SU-DHL-6 (cell line): ENCODE results near the gene PRKN.

ENCODE experiments used
- H2AFZ ChIP-seq: fragments of 200-600 bp; sonication (generic); 2 replicates; pipeline ENCODE4 v1.6.1; 2014; ENCODE audit warnings: low read depth, mild to moderate bottlenecking, moderate library complexity, mixed read lengths, antibody characterized with exemption, low read length; ENCODE audit not compliant: severe bottlenecking
- H3F3A ChIP-seq: fragments of 200-600 bp; shearing (Covaris generic); 2 replicates; pipeline ENCODE4 v1.6.0; 2016; ENCODE audit warnings: antibody characterized with exemption, mild to moderate bottlenecking; ENCODE audit not compliant: insufficient read depth
- H3K27ac ChIP-seq: fragments of 200-600 bp; sonication (generic); 2 replicates; pipeline ENCODE4 v1.5.1; 2016; ENCODE audit warnings: low read depth, mild to moderate bottlenecking, low read length, moderate library complexity, mixed read lengths
- H3K27me3 ChIP-seq: fragments of 200-600 bp; sonication (generic), shearing (Covaris generic); 2 replicates; pipeline ENCODE4 v1.6.0; 2014; ENCODE audit warnings: mild to moderate bottlenecking, low read length
- H3K36me3 ChIP-seq: fragments of 200-600 bp; sonication (generic); 2 replicates; pipeline ENCODE4 v1.6.1; 2014; ENCODE audit warnings: mild to moderate bottlenecking, low read length, mixed read lengths
- H3K4me2 ChIP-seq: fragments of 300-600, 200-600 bp; shearing (Covaris generic), sonication (generic); 2 replicates; pipeline ENCODE4 v1.6.0; 2014; ENCODE audit warnings: low read length, low read depth, mild to moderate bottlenecking; ENCODE audit not compliant: poor library complexity, severe bottlenecking
- H3K4me3 ChIP-seq: fragments of 200-600 bp; sonication (generic); 2 replicates; pipeline ENCODE4 v1.5.1; 2014; ENCODE audit warnings: antibody characterized with exemption, low read length, mild to moderate bottlenecking, mixed read lengths; ENCODE audit not compliant: insufficient read depth, poor library complexity, severe bottlenecking
- H3K79me2 ChIP-seq: fragments of 200-600 bp; sonication (generic); 2 replicates; pipeline ENCODE4 v1.6.1; 2014; ENCODE audit warnings: mild to moderate bottlenecking, low read length, moderate library complexity; ENCODE audit not compliant: insufficient read depth
- H3K9ac ChIP-seq: fragments of 200-600 bp; sonication (generic); 2 replicates; pipeline ENCODE4 v1.7.0; 2014; ENCODE audit warnings: mild to moderate bottlenecking, low read length
- H3K9me2 ChIP-seq: fragments of 200-600 bp; sonication (generic); replicated peaks from 2 replicates; pipeline ENCODE4 v1.6.1; 2014; ENCODE audit warnings: low read length; ENCODE audit not compliant: insufficient read depth
- H3K9me3 ChIP-seq: fragments of 200-600 bp; sonication (generic); 2 replicates; pipeline ENCODE4 v1.6.1; 2014; ENCODE audit warnings: low read length, mixed read lengths; ENCODE audit not compliant: insufficient read depth
- H4K20me1 ChIP-seq: fragments of 200-600 bp; sonication (generic); 2 replicates; pipeline ENCODE4 v1.6.1; 2014; ENCODE audit warnings: low read depth, mild to moderate bottlenecking, antibody characterized with exemption, low read length, moderate library complexity, mixed read lengths
- EZH2phosphoT487 ChIP-seq: fragments of 200-600 bp; sonication (generic), shearing (Covaris generic); conservative IDR thresholded peaks from 2 replicates; pipeline ENCODE4 v1.6.1; 2018; ENCODE audit warnings: mild to moderate bottlenecking, antibody characterized with exemption, low read length, moderate library complexity, mixed read lengths
- TF ChIP-seq, protein P1 (sequence below): fragments of 200-600 bp; sonication (generic); IDR thresholded peaks from one replicate; pipeline ENCODE4 v1.5.1; 2017; ENCODE audit warnings: antibody characterized with exemption, mild to moderate bottlenecking, low read length, moderate library complexity; ENCODE audit not compliant: insufficient read depth, poor library complexity, severe bottlenecking

The PRKN gene

DNA sequence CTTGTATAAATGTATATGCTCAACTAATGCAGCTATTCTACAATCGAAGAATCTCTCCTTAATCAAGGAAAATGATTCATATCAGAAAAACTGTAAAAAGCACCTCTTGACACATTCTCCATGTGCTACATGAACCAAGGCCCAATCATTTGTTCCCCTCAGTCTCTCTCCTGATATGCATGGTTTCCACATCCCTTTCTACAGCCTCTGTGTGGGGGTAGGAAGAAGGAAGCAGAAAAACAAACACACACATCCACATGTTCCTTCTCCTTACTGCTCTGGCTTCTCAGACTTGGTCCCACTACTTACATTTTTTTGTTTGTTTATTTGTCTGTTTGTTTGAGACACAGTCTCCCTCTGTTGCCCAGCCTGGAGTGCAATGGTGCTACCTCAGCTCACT is 510.5 kb downstream of the PRKN start:
- Histone ChIP-seq H4K20me1 (no peaks in the 10 kb centered on the region), H3K27ac (no peak overlapping the region), H3K27me3 (no peaks in the 10 kb centered on the region), H3K9ac (no peak overlapping the region), H3K79me2 (no peaks in the 10 kb centered on the region), H3K9me2 (no peaks in the 10 kb centered on the region), H3F3A (no peaks in the 10 kb centered on the region), H3K9me3 (no peaks in the 10 kb centered on the region), H2AFZ (no peak overlapping the region), H3K4me3 (no peak overlapping the region), H3K36me3 (no peaks in the 10 kb centered on the region), H3K4me2 (no peak overlapping the region)
- TF ChIP-seq, protein P1, sequence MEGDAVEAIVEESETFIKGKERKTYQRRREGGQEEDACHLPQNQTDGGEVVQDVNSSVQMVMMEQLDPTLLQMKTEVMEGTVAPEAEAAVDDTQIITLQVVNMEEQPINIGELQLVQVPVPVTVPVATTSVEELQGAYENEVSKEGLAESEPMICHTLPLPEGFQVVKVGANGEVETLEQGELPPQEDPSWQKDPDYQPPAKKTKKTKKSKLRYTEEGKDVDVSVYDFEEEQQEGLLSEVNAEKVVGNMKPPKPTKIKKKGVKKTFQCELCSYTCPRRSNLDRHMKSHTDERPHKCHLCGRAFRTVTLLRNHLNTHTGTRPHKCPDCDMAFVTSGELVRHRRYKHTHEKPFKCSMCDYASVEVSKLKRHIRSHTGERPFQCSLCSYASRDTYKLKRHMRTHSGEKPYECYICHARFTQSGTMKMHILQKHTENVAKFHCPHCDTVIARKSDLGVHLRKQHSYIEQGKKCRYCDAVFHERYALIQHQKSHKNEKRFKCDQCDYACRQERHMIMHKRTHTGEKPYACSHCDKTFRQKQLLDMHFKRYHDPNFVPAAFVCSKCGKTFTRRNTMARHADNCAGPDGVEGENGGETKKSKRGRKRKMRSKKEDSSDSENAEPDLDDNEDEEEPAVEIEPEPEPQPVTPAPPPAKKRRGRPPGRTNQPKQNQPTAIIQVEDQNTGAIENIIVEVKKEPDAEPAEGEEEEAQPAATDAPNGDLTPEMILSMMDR = no peak
- TF ChIP-seq EZH2phosphoT487 = no peak

DNA sequence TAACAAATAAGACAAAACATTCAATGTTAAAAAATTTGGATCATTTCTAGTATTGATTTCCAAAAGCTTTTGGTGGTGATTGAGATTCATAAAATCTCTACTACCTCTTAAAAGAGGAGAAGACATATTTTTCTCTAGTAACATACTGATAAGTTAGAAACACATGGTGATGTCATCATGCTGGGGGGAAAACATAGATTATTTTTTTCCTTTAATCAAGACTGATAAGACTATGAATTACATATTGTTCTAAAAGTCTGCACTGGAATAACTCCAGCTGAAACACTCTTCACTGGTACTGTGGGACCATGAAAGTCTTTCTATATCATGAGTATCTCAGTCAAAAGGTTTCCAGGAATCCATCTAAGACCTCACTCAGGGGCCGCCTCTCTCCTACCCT is 515.8 kb downstream of the PRKN start:
- TF ChIP-seq, protein P1 = no peak
- no peak for TF ChIP-seq EZH2phosphoT487
- no peak overlapping the region for H2AFZ ChIP-seq

DNA sequence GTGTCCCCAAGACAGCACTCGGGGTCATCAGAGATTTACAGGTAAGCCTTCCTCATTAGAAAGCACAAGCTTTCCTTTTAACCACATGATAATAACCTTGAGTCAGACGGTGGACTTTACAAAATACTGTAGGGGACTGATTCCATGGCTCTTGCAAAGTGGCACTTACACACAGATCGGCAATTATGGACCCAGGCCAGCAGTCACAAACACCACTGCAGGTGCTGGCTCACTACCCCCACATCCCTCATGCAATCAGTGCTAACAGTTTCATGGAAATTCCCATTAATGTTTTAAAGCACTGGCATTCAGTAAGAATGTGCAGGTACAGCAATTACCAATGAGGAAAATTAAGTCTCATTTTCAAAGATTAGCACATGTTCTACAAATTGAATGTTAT is 516.5 kb downstream of the PRKN start:
- Histone ChIP-seq H3K27me3 (no peaks in the 10 kb centered on the region), H3K79me2 (no peaks in the 10 kb centered on the region), H3K27ac (no peak overlapping the region), H3K9ac (no peak overlapping the region), H3F3A (no peaks in the 10 kb centered on the region), H3K36me3 (no peaks in the 10 kb centered on the region), H3K9me3 (no peaks in the 10 kb centered on the region), H4K20me1 (no peaks in the 10 kb centered on the region), H3K4me2 (no peak overlapping the region), H3K4me3 (no peak overlapping the region), H2AFZ (no peak overlapping the region), H3K9me2 (no peaks in the 10 kb centered on the region)
- TF ChIP-seq, protein P1 = no peak
- TF ChIP-seq EZH2phosphoT487 = no peak

More for the DNA sequence above, 515.8 kb downstream of the PRKN start:
- Histone ChIP-seq H3K4me2 (no peak overlapping the region), H3K27ac (no peak overlapping the region), H3K9me3 (no peaks in the 10 kb centered on the region), H4K20me1 (no peaks in the 10 kb centered on the region), H3K4me3 (no peak overlapping the region), H3F3A (no peaks in the 10 kb centered on the region), H3K79me2 (no peaks in the 10 kb centered on the region), H3K36me3 (no peaks in the 10 kb centered on the region), H3K9ac (no peak overlapping the region), H3K9me2 (no peaks in the 10 kb centered on the region), H3K27me3 (no peaks in the 10 kb centered on the region)
